HG02763 (cell line): Measurements from ENCODE around the gene NOP56.
A peak's percentile ranks its signal among the peaks of the same experiment; 100 is the strongest.

Source experiments
- ATAC-seq: cut with Tn5 transposase; IDR thresholded peaks from one replicate; pipeline ENCODE4 v1.9.1; 2021; ENCODE audit warnings: mild to moderate bottlenecking, moderate library complexity; ENCODE audit not compliant: unreplicated experiment

Gene NOP56

GRCh38 chr20:2651772-2652723 is at the start of gene NOP56:
Gene NOP56 (plus strand): TSS chr20:2652632. CDS start chr20:2652661, 29 bp downstream.
- ATAC-seq: peak; percentile 82

- no peak for ATAC-seq
Measured at GRCh38 chr20:2602746-2603145, 49.7 kb upstream of the NOP56 start.

GRCh38 chr20:2603816-2604505 is 48.5 kb upstream of the NOP56 start:
- ATAC-seq: no peak

GRCh38 chr20:2604506-2604835 is 48.0 kb upstream of the NOP56 start:
- no peak for ATAC-seq

- ATAC-seq: no peak
Measured at GRCh38 chr20:2606507-2607006, 45.9 kb upstream of the NOP56 start.

- ATAC-seq: no peak
Measured at GRCh38 chr20:2610326-2610725, 42.1 kb upstream of the NOP56 start.

- no peak for ATAC-seq
Measured at GRCh38 chr20:2610941-2611720, 41.3 kb upstream of the NOP56 start.

- ATAC-seq: no peak
Measured at GRCh38 chr20:2612073-2612472, 40.4 kb upstream of the NOP56 start.

GRCh38 chr20:2616634-2617033 is 35.8 kb upstream of the NOP56 start:
- no peak for ATAC-seq

- no peak for ATAC-seq
Measured at GRCh38 chr20:2617099-2617714, 35.2 kb upstream of the NOP56 start.

- ATAC-seq: no peak
Measured at GRCh38 chr20:2618815-2619214, 33.6 kb upstream of the NOP56 start.

GRCh38 chr20:2619337-2619736 is 33.1 kb upstream of the NOP56 start:
- no peak for ATAC-seq

GRCh38 chr20:2619961-2620595 is 32.4 kb upstream of the NOP56 start:
- no peak for ATAC-seq

- ATAC-seq: no peak
Measured at GRCh38 chr20:2624190-2624589, 28.2 kb upstream of the NOP56 start.

- no peak for ATAC-seq
Measured at GRCh38 chr20:2625062-2625461, 27.4 kb upstream of the NOP56 start.

GRCh38 chr20:2626853-2627541 is 25.4 kb upstream of the NOP56 start:
- ATAC-seq: no peak

- no peak for ATAC-seq
Measured at GRCh38 chr20:2631228-2631627, 21.2 kb upstream of the NOP56 start.

- ATAC-seq: no peak
Measured at GRCh38 chr20:2633381-2633780, 19.1 kb upstream of the NOP56 start.

- no peak for ATAC-seq
Measured at GRCh38 chr20:2637246-2637645, 15.2 kb upstream of the NOP56 start.

- ATAC-seq: no peak
Measured at GRCh38 chr20:2640260-2640659, 12.2 kb upstream of the NOP56 start.
